KG1 (cell line): Measurements from ENCODE around the gene E2F3.

Experiments used
- DNase-seq: peaks from one replicate; lab custom pipeline; 2025; lab: John Stamatoyannopoulos, UW

E2F3 gene

GRCh38 chr6:20402342-20403069, 827 bp downstream of the E2F3 start:
- no peak for DNase-seq

DNA sequence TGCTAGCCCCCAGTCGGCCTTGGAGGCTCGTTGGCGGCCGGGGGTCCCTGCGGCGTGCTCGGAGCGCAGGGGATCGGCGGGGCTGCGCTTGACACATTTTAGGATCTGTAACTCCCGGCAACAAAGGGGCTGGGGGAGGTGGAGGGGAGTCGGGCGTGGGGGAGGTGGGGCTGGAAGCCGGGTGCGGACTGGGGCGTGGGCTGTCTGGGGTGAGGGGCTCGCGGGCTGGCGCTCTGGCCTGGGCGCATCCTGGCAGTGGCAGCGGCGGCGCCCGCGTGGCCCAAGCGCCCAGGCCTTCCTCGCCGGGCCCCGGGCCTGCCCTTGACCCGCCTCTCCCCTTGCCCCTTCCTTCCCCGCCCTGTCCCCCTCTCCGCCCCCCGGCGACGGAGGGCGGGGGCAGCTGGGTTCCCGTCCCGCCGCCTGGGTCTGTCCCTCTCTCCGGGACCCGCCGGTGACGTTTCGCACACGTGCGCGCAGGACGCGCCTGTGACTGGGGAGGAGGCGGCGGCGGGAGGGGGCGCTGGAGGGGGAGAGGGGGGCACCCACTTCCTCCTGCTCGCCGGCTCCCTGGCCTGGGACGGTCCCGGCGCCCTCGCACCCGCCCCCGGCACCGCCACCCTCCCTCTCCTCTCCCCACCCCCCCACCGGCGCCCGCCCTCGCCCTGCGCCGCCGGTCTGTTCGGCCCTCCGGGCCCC, 1.5 kb downstream of the E2F3 start:
- peak; percentile 84 for DNase-seq

DNA sequence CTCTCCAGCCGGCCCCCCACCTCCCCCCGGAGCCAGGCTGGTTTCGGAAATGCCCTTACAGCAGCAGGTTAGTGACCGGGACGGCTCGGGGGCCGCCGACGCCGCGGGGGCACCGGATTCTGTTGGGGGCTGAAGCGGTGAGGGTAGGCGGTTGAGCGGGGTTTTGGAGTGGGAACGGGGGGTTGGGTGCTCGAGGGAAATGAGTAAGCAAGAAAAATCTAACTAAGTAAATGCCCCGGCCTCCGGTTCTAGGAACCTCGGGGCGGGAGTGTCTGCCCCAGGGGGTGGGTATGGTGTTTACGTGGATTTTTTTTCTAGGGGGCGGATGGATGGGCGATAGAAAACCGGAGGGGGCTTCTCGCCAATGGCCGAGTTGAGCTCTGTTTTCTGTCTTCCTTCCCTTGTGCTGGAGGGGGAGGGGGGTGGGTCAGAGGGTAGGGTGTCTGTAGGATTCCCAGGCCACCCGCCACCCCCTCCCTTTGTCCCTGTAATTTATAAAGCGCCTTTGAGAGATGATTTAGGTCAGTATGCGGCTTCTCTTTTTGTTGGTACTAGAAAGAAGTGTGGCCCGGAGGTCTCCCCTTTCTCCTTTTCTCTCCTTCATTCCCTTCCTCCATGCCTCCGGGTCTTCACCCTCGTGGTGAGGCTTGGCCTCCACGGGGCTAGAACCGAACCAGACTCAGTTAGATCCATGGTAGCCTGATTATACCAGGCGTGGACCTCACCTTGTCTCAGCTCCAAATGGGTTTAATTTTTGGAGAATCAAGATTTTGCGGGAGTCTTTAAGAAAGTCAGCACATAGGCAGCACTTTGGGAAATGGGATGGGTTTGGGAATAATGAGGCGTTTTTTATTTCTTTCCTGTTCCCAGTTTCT, 2.3 kb downstream of the E2F3 start:
- peak; percentile 66 for DNase-seq

- no peak for DNase-seq
Measured at GRCh38 chr6:20404641-20405032, 3.0 kb downstream of the E2F3 start.

DNA sequence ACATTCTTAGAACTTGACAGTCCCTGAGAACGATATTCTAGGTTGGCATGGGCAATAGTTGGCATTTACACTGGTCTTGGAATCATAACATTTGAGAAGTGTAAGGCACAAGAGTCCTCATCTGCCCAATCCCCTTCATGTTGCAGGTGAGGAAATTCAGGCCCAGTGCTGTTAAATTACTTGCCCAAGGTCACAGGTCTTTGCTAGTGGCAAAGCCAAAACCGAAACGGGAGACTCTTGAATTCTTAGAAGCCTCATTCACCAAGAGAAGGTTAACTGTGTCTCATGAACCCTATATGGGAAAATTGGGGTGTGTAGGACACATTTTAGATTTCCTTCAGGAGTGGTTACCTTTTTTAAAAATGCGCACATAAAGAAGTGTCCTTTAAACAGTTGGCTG, 7.2 kb downstream of the E2F3 start:
- no peak for DNase-seq

- DNase-seq = no peak
Measured at GRCh38 chr6:20409427-20409971, 7.8 kb downstream of the E2F3 start.

DNA sequence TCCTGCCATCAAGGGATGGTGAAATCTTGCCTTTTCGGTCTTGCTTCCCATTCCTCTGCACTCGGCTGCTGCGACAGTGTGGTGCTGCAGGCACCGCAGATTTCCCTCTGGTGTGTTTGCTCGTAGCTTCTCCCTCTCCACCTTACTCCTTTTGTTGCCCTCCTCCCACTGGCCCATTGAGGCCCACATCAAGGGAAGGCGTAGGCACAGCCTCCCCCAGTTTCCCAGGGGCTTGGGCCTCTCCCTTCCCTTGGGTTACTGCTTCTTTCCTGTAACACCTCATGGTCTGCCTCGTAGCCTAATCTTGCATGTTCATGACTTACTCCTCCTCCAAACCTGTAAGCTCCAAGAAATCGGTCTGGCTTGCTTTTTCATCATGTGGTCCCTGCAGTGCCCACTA, 9.9 kb downstream of the E2F3 start:
- no peak for DNase-seq

DNA sequence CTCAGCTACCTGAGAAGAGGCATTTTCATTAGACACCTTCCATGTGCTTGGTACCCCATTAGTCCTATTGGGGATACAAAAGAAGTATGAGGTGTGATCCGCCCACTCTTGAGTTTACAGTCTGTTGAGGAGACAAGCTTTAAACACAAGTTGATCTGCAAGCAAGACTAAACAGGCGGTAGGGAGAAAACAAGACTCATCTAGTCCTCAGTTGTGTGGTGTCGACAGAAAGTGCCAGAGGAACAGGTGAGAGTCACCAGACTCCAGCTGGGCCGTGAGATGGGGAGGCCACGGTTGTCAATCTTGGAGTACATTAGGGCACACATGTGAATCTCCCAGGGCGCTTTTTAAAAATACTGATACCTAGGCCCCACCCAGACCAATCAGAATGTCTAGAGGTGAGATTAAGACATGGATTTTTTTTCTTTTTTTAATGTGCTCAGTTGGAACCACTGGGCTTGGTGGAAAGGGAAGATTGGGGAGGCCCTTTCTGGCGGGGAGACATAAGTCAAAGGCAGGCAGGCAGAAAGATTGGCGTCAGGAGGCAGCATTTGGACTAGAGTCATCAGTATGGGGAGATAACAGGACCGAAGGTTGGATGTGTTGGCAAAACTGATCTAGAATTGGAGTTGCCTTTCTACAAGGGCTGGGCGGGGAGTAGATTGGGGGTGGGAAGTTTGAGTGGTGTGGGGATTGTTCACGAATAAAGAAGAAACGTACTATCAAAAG, 10.4 kb downstream of the E2F3 start:
- DNase-seq = no peak

GRCh38 chr6:20412682-20413073, 11.0 kb downstream of the E2F3 start:
- DNase-seq = no peak

DNA sequence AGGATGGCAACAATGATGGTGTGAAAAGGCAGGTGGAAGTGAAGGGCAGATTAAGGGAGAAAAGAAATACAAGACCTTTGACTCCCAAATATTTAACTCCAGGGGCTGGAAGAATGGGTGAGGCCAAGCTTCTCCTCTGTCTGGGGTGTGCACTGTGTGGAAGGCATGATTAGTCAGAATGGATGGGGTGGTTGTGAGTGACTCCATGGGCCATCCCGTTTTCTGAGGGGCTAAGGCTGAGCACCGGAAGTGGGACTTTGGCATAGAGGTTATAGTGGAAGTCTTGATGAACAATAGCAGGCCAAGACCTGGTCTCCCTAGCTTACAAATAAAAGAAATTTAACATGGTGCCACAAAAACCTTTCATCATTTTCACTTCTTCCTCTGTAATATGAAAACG, 12.1 kb downstream of the E2F3 start:
- no peak for DNase-seq

DNA sequence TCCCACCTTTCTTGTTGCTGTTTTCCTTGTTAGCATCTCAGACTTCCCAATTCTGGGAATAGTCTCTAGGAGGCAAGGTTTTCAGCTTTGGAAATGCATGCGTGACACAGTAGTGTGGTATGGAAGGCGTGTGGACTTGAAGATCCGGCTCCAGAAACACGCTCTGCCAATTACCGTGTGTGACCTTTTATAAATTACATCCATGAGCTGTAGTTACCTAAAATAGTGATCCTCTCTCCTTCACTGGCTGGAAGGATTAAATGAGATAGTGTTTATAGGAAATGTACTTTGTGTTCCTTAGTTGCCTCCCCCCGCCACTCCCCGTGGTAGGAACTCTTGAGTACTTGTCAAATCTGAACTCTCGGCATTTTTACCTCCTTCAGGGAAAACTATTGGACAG, 13.0 kb downstream of the E2F3 start:
- DNase-seq = no peak

GRCh38 chr6:20415304-20415703, 13.6 kb downstream of the E2F3 start:
- no peak for DNase-seq

GRCh38 chr6:20415712-20416454, 14.2 kb downstream of the E2F3 start:
- DNase-seq = no peak

GRCh38 chr6:20416567-20417345, 15.1 kb downstream of the E2F3 start:
- no peak for DNase-seq

DNA sequence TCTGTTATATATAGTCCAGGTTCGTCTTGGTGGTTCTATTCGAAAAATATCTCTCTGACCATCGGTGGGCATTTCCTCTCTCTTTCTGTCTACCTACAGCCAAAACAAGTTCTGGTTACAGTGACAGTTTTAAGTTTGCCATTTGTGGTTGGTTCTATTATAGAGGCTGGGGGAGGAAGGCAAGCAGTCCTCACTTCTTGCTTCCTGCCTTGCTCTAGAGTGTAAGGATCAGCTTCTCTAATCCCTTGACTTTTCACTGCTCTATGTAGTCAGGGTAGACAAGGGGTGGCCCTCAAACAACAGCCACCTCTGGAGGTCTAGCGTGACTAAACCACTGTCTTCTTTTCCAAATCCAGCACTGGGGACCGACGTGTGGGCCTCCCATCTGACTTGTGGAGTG, 16.1 kb downstream of the E2F3 start:
- no peak for DNase-seq

GRCh38 chr6:20426177-20427082, 24.8 kb downstream of the E2F3 start:
- no peak for DNase-seq

GRCh38 chr6:20427856-20428255, 26.2 kb downstream of the E2F3 start:
- DNase-seq = no peak

GRCh38 chr6:20432692-20433091, 31.0 kb downstream of the E2F3 start:
- no peak for DNase-seq

GRCh38 chr6:20433321-20433720, 31.6 kb downstream of the E2F3 start:
- DNase-seq = no peak
